SH-SY5Y (cell line): ENCODE results near the gene PRR5.

Source experiments
- GATA2 ChIP-seq: IDR thresholded peaks from 2 replicates; pipeline ENCODE4 v1.6.1; 2011; ENCODE audit warnings: mild to moderate bottlenecking, low read depth, low read length
- GATA3 ChIP-seq: IDR thresholded peaks from 2 replicates; pipeline ENCODE4 v1.6.1; 2011; ENCODE audit warnings: low read depth, mild to moderate bottlenecking, low read length, moderate library complexity

The PRR5 gene

DNA sequence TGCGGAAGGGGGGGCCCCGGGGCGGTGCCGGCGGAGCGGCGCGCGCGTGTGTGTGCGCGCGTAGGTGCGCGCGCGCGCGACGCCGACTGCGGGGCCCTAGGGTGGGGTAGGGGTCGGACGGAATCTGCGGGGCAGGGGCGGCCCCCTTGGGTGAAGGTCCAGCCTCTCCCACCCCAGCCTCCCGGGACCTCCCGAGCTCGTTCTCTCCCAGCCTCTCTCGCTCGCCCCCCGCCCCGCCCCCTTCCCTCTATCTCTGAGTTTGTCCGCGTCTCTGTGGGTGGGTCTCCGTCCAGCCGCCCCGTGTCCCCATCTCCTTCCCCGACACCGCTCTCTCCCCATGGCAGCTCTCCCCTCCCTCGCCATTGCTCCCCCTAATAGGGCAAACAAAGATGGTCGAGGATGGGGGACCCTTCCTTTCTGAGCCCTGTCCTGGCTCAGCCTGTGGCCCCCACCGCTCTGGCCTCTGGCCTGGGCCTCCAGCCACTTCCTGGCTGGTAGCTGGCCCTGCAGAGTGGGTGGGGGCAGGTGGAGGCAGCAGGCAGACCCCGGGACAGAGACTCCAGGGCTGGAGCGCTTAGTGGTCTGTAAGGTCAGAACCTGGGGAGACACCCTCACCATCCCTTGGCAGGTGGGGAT lies 33.0 kb upstream of the PRR5 start:
- TF ChIP-seq GATA2 (no peak), GATA3 (no peak)

DNA sequence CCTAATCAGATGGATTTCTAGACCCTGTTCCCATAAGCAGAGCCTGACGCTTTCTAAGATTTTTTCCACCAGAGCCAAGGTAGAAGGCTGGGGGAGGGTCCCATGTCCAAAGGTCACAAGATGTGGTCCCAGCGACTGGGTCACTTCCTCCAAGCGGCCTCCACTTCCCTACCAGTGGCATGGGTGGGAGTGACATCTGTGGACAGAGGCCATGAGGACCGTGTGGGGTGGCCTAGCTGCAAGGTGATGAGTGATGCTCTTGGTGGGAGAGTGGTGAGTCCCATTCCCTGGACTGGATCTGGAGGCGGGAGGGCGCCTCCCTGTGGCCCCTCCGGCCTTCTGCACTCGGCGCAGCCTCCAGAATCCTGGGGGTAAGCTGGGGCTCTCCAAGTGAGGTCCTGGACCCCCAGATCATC lies 32.4 kb upstream of the PRR5 start:
- TF ChIP-seq GATA2 (no peak), GATA3 (no peak)

DNA sequence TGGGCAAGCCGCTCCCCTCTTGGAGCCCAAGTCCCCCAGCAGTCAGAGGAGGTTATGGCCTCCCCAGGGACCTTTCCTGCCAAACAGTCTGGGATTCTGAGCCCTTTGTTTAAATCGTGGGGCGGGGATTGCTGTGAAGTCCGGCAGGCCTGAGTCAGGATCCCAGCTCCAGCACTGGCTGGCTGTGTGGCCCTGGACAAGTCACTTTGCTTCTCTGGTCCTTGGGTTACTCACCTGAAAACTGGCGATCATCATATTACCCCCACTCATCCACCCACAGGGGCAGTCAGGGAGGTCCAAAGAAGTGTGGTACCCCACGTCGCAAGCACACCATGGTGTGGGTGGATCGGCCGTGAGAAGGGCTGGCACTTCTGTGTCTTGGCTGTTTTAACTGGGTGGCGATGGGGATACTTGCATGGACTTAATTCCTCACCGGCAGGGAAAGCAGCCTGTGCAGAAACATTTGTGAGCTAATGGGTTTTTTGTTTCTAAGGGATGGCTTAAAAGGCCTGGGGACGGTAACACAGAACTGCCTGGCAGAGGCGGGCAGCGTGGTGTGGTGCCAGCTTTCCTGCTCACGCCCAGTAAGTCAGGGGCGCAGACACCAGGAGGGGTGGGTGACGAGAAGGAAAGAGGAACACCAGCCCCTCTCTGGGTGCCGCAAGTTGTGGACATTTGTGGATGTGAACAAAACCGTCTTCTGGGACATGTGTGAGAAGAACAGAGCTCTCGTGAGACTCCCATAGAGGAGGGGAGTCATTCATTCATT lies 31.6 kb upstream of the PRR5 start:
- TF ChIP-seq GATA2: no peak

DNA sequence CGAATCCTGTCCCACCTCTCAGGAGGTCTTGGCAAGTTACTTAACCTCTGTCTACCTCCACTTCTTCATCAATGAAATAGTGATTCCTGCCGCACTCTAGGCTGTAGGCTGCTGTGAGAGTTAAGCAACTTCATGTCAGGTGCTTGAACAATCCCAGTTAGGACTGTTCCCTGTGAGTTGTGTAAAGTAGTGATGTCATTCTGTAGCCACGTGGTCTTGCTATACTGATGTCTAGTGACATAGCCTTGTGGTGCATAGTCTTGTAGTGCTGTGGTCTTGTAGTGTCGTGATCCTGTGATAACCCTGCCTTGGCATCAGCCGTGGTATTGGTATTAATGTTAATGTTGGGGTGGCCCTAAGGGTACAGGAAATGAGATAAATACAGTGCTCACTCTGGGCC lies 30.3 kb upstream of the PRR5 start:
- no peak for TF ChIP-seq GATA2
- TF ChIP-seq GATA3: no peak

DNA sequence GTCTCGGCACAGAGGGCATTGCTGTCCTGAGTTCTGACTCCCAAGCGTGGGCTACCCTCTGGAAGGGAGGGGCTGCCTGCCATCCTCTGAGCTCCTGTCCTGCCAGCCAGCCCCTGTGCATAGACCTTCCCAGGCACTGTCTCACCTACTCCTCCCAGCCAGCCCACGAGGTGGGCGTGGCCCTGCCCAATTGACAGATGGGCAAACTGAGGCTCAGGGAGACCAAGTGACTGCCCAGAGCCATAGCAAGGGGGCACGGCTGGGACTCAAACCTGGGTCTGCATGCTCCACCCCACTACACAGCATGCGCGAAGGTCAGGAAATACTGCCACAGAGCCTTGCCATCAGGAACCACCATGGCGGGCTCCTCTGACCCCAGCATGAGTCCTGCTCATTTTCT lies 29.4 kb upstream of the PRR5 start:
- TF ChIP-seq GATA2 (no peak), GATA3 (no peak)

DNA sequence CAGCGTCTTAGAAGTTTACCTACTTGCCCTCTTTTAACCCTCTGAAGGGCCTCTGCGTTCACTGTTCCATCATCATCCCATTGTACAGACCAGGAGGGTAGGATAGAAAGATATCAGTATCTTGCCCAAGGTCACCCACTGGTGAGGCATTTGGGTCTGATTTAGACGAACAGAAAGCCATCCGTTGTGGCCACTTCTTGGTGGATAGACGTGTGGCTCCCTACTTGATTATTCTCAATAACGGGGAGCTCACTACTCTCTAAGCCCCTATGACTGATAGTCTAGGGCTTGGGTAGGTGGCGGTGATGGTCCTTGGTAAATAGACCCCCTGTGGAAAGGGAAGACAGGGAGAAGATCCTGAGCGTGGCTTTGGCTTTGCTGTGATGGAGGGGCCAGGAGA lies 28.6 kb upstream of the PRR5 start:
- no peak for TF ChIP-seq GATA2
- no peak for TF ChIP-seq GATA3

DNA sequence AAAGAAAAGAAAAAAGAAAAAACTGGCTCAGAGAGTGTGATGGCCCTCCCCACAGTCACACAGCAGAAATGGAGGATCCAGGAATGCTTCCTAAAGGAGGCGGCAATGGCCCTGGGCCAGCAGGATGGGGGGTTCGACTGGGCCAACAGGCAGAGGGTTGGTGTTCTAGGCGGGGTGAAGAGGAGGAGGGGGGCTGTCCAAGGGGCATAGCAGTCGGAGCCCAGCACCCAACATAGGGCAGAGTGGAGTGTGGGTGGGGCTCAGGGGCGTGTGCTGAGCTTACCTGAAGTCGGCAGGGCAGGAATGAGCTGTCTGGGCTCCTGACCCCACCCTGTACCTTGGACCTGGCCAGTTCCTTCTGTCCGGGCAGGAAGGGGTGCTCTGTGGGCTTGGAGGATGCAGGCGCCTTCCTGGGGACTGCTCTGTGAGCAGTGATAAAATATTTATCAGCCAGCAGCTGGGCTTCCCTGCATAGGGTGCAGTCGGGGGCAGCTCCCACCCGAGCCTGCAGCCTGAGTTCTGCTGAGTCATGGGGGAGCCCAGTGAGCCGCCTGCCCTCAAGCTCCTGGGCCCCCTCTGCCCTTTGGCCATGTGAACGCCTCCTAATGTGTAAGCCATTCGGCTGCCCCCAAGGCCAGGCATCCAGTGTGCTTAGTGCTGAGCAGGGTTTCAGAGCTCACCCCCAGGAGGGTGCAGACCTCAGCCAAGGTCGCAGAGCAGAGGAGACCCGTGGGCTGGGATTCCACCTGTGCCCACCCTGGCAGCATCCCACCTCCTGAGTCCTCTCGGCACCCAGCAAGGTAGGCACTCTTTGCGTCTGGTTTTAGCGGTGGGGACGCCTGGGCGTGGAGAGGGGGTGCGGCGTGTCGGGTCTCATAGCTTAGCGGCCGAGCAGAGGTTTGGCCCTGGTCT lies 25.3 kb upstream of the PRR5 start:
- no peak for TF ChIP-seq GATA2
- TF ChIP-seq GATA3: no peak

DNA sequence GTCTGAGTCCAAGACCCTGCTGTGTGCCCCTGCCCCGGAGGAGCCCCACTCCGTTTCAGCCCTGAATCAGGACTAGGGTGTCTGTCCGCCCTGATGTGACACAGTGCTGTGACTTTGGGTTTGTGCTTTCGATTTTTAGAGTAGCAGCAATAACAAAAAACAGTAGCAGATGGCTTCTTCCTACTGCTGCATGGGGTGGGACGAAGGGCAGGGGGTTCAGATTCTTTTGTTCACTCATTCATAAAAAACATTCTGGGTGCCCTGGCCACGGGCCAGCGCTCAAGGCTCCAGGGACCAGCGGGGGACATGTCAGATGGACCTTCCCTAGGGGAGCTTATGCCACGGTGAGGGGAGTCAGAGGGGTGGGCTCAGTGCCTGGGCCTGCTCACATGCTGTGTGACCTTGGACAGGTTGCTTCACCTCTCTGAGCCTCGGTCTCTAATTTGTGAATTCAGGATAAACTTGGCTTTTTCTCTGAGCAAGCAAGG lies 24.6 kb upstream of the PRR5 start:
- TF ChIP-seq GATA3 (no peak), GATA2 (no peak)

DNA sequence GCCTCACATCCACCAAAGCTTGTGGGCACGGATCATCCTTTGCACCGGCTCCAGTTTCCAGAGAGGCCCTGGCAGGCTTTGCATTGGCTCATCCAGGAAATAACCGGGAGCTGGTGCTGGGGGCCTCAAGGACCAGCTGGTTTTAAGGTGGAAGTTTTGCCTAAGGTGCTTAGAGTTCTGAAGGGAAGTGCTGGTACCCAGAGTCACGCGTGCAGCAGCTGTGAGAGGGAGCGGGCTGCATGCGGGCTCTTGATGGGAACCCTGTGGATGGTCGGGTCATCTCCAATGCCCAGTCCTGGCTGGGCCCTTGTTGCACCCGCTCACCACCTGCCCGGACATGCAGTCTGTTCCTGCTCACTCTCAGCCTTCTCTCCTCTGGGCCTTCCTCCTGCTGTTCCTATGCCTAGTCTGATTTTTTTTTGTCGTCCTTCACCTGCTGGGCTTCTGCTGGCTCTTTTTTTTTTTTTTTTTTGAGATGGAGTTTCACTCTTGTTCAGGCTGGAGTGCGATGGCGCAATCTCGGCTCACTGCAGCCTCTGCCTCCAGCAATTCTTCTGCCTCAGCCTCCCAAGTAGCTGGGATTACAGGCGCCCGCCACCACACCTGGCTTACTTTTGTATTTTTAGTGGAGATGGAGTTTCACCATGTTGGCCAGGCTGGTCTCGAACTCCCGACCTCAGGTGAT lies 24.0 kb upstream of the PRR5 start:
- no peak for TF ChIP-seq GATA2
- TF ChIP-seq GATA3: no peak

DNA sequence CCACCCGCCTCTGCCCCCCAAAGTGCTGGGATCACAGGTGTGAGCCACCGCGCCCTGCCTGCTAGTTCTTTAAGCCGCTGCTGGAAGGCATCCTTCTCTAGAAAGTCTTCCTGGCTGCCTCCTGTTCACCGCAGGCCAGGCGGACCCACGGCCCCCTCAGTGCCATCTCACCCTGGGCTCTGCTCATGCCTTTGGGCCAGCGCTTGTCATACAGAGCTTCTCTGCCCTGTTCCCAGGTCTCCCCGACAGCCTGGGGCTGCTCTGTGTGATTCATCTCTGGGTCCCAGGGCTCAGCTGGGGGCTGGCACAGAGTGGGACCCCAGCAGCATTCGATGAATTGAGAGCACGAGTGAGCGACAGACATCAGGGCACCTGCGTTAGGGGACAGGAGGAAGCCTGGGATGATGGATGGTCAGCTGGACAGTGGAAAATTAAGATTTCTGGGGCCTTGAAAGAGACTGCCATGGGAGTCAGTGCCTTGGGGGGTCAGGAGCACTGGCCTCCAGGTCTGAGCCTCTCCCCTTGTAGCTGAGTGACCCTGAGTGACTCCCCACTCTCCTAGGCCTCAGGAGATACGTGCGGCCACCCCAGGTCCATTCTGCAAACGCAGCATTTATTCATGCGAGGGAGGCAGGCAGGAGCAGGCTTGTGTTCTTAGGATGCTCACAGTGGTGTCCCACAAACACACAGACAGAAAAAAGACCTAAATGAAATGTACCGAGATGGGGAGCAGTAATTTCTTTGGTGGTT lies 23.3 kb upstream of the PRR5 start:
- no peak for TF ChIP-seq GATA2
- no peak for TF ChIP-seq GATA3

DNA sequence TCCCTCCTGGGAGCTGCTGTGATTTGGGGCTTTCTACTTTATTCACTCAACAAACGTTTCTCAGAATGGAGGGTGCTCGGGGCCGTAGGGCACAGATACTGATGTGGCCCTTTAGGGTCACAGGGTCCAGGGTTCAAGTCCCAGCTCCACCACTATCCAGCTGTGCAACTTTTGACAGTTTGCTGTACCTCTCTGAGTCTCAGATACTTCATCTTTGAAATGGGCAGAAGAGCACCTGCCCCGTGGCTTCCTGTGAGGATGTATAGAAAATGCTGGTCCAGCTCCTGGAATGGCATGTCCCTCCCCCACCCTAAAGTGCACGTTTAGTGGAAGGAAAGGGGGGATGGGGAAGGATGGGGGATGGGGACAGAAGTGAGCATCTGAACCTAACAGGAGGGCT lies 21.9 kb upstream of the PRR5 start:
- TF ChIP-seq GATA3 (no peak), GATA2 (no peak)

DNA sequence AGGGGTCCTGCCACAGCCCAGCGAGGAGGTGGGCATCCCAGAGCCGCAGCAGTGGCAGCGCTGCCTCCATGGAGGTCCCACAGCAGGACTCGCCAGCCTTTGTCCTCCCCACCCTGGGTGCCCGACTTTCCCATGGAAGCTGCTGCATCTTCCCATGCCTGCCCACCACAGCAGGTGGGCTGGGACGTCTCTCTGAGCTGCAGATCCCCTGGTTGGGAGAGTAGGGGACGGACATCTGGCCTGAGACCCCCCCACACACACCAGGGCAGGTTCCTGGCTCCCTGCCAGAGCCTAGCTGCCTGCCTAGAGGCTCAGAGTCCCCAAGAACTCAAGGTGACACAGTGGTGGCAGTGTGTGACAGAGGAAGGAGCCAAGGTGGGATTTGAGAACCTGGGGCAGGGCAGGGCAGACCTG lies 21.5 kb upstream of the PRR5 start:
- TF ChIP-seq GATA2 (no peak), GATA3 (no peak)

DNA sequence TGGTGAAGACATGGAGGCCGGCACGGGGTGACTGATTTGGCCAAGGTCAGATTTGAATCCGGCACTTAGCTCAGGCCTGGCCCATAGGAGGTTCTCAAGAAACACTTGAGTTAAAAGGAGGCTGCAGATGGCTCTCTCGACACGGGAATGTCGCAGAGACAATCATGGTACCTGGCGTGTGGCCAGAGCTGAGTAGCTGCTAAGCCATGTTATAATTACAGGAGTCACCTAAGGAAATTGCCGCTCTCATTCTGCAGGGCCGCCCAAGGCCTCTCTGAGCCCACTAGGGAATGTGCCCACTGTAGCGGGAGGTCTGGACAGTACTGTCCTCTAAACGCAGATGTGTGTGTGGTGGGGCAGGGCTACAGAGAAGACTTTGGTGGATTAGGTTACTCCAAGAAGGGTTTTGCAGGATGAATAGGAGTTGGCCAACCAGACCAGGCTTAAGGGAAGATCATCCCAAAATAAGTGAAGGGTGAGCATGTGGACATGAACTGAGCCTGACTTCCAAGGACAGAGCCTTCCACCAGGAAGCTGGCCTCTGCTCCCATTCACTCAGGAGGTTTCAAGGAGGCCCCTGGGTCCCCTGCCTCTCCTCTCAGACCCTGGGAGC lies 19.3 kb upstream of the PRR5 start:
- TF ChIP-seq GATA2 (no peak), GATA3 (no peak)

DNA sequence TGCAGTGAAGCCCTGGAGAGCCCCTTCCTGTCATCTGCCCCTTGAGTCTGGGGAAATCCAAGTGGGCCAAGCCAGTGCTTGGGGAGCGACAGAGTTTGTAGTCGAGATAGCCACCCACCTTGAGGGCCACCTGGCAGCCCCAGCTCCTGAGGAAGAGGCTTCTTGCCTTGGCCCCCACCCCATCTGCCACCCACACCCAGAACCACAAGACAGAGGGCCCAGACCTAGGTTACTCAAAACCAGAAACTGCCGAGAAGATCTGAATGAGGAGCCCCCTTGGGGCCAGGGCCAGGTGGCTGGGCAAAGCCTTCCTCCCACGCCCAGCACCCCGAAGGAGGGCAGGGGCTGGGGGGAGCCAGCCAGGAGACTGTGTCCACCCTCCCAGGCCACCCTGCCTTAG lies 18.8 kb upstream of the PRR5 start:
- TF ChIP-seq GATA3 (no peak), GATA2 (no peak)
